A673 (cell line): ENCODE data around the gene AGPAT2. TPM values are rescaled to one million over a fixed set of nuclear protein-coding genes. Genes with fewer than 3 reads are reported as not detected.

ENCODE experiments used
- BruUV-seq: library from RNA; stranded (reverse); fragments of 400-500 nt; replicated peaks from 2 replicates; lab custom pipeline; 2021; lab: Mats Ljungman, UMichigan
- CTCF ChIA-PET: fragments of 300-600 bp; sonication (Branson Sonifier 250); formaldehyde crosslinking; loops from one replicate; lab custom pipeline; 2022; ENCODE audit warnings: antibody characterized with exemption; lab: Charles Lee
- POLR2A ChIA-PET: fragments of 300-600 bp; sonication (Branson Sonifier 250); formaldehyde crosslinking; loops from one replicate; lab custom pipeline; 2022; ENCODE audit warnings: antibody characterized with exemption; ENCODE audit not compliant: low non-redundant PET; lab: Charles Lee
- DNase-seq: peaks from one replicate; pipeline ENCODE4 v3.0.0-alpha.2; 2015; ENCODE audit warnings: low spot score
- H3K27ac ChIP-seq: fragments of 200-600 bp; sonication (generic); 2 replicates; pipeline ENCODE4 v1.5.1; 2016; ENCODE audit warnings: mixed run types, low read depth, mild to moderate bottlenecking, mixed read lengths, antibody characterized with exemption, low read length; ENCODE audit not compliant: poor library complexity, severe bottlenecking
- H3K27me3 ChIP-seq: fragments of 200-600 bp; sonication (generic); replicated peaks from 2 replicates; pipeline ENCODE4 v1.6.1; 2017; ENCODE audit warnings: mixed run types, low read depth, mild to moderate bottlenecking, mixed read lengths, antibody characterized with exemption, low read length; ENCODE audit not compliant: insufficient read depth, poor library complexity
- H3K36me3 ChIP-seq: fragments of 200-600 bp; sonication (generic); 2 replicates; pipeline ENCODE4 v1.6.1; 2016; ENCODE audit warnings: mixed run types, mild to moderate bottlenecking, mixed read lengths, antibody characterized with exemption, low read length; ENCODE audit not compliant: insufficient read depth, poor library complexity, severe bottlenecking
- H3K4me1 ChIP-seq: fragments of 200-600 bp; sonication (generic); 2 replicates; pipeline ENCODE4 v1.6.1; 2017; ENCODE audit warnings: mixed run types, mild to moderate bottlenecking, mixed read lengths, antibody characterized with exemption, low read length; ENCODE audit not compliant: insufficient read depth, poor library complexity, severe bottlenecking
- H3K4me3 ChIP-seq: fragments of 200-600 bp; sonication (generic); 2 replicates; pipeline ENCODE4 v1.5.1; 2016; ENCODE audit warnings: low read depth, mixed run types, mild to moderate bottlenecking, mixed read lengths, low read length; ENCODE audit not compliant: poor library complexity, severe bottlenecking
- H3K9me3 ChIP-seq: fragments of 200-600 bp; sonication (generic); 2 replicates; pipeline ENCODE4 v1.6.1; 2016; ENCODE audit warnings: mixed run types, low read depth, mild to moderate bottlenecking, mixed read lengths, antibody characterized with exemption, low read length; ENCODE audit not compliant: poor library complexity, severe bottlenecking
- CTCF ChIP-seq: fragments of 300-800, 200-600 bp; sonication (generic); conservative IDR thresholded peaks from 2 replicates; pipeline ENCODE4 v1.5.1; 2017; ENCODE audit warnings: low read depth, mild to moderate bottlenecking, antibody characterized with exemption, low read length, moderate library complexity, mixed read lengths
- EZH2 ChIP-seq: fragments of 200-600 bp; sonication (generic); IDR thresholded peaks from 2 replicates; pipeline ENCODE4 v1.6.1; 2017; ENCODE audit warnings: borderline replicate concordance, low read depth, mild to moderate bottlenecking, mixed read lengths, antibody characterized with exemption, low read length; ENCODE audit not compliant: poor library complexity, severe bottlenecking
- intact Hi-C: fragments of 100-400 bp; cut with micrococcal nuclease; formaldehyde crosslinking; loops from one replicate; pipeline ENCODE4 v1.10.0; 2022; ENCODE audit not compliant: unreplicated experiment
- total RNA-seq: library from RNA; stranded (reverse); gene quantifications from 2 replicates; pipeline ENCODE4 v1.2.3, GENCODE V29; 2021

Gene AGPAT2
- total RNA-seq, 1 experiment from 2014 or later = 57.7 TPM

- H3K27me3 ChIP-seq = no peaks in the 10 kb centered on the region
- H3K4me1 ChIP-seq = peaks cover 29% of the 10 kb centered on the region
- H3K27ac ChIP-seq = no peak overlapping the region
- ChIA-PET CTCF (no interaction called here), POLR2A (interaction anchor here (0.6 kb wide), 1 partner anchor 11 kb away, joined by 8 read pairs; no protein-coding TSS in a partner anchor)
- no peaks in the 10 kb centered on the region for H3K9me3 ChIP-seq
- no peak overlapping the region for H3K4me3 ChIP-seq
- intact Hi-C loops = no loop called here
- TF ChIP-seq CTCF = no peak
- no peak for TF ChIP-seq EZH2
- no peak for DNase-seq
- BruUV-seq = no TSS peak
- peaks cover 17% of the 10 kb centered on the region for H3K36me3 ChIP-seq
Measured at GRCh38 chr9:136718345-136719194, 31.3 kb upstream of the AGPAT2 start.

DNA sequence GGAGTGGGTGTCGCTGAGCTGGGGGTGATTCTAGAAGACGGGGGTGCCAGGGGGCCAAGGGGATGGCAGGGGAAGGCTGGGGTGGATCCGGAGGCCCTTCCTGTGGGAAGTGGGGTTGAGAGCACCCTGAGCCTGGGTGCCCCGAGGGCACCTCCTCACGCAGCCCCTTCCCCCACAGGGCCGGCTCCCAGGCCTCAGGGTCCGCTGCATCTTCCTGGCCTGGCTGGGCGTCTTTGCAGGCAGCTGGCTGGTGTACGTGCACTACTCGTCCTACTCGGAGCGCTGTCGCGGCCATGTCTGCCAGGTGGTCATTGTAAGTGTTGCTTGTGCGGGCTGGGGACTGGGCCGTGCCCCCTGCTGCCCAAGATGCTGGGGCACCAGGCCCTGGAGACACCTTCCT, 30.1 kb upstream of the AGPAT2 start:
- no peak for DNase-seq
- BruUV-seq = no TSS peak
- intact Hi-C loops = no loop called here
- TF ChIP-seq CTCF = no peak
- TF ChIP-seq EZH2 = no peak
- ChIA-PET CTCF (no interaction called here), POLR2A (no interaction called here)
- Histone ChIP-seq H3K9me3 (no peaks in the 10 kb centered on the region), H3K4me3 (no peak overlapping the region), H3K36me3 (peaks cover 6% of the 10 kb centered on the region), H3K27ac (no peak overlapping the region), H3K4me1 (peaks cover 30% of the 10 kb centered on the region), H3K27me3 (no peaks in the 10 kb centered on the region)

GRCh38 chr9:136714893-136715274, 27.6 kb upstream of the AGPAT2 start:
- no peaks in the 10 kb centered on the region for H3K36me3 ChIP-seq
- intact Hi-C loops = no loop called here
- no peak for DNase-seq
- no peaks in the 10 kb centered on the region for H3K27me3 ChIP-seq
- no peak overlapping the region for H3K4me3 ChIP-seq
- peaks cover 20% of the 10 kb centered on the region for H3K4me1 ChIP-seq
- H3K9me3 ChIP-seq = no peaks in the 10 kb centered on the region
- TF ChIP-seq EZH2 (no peak), CTCF (no peak)
- ChIA-PET CTCF (no interaction called here), POLR2A (no interaction called here)
- no TSS peak for BruUV-seq
- H3K27ac ChIP-seq = no peak overlapping the region
